ENCODE measurements around the gene LRRC26.

The LRRC26 gene

GRCh38 chr9:137169896-137170358 lies at the start of gene LRRC26:
Gene LRRC26, minus strand, starts transcription at chr9:137170051. Its CDS starts 108 bp downstream, at chr9:137169943.
- in situ Hi-C loops (cut with MboI; ENCODE audit: low sequenced_read_pairs) = no loop called here

- in situ Hi-C loops (cut with MboI; ENCODE audit: low sequenced_read_pairs) = no loop called here
Measured at GRCh38 chr9:137218754-137219271, 49.0 kb upstream of the LRRC26 start.

GRCh38 chr9:137218212-137218753 lies 48.4 kb upstream of the LRRC26 start:
- in situ Hi-C loops (cut with MboI; ENCODE audit: low sequenced_read_pairs) = no loop called here

GRCh38 chr9:137217276-137218211 lies 47.7 kb upstream of the LRRC26 start:
- in situ Hi-C loops (cut with MboI; ENCODE audit: low sequenced_read_pairs) = no loop called here

- in situ Hi-C loops (cut with MboI; ENCODE audit: low sequenced_read_pairs) = no loop called here
Measured at GRCh38 chr9:137216188-137216965, 46.5 kb upstream of the LRRC26 start.

GRCh38 chr9:137215196-137215986 lies 45.5 kb upstream of the LRRC26 start:
- in situ Hi-C loops (cut with MboI; ENCODE audit: low sequenced_read_pairs) = no loop called here

- in situ Hi-C loops (cut with MboI; ENCODE audit: low sequenced_read_pairs) = no loop called here
Measured at GRCh38 chr9:137214620-137215019, 44.8 kb upstream of the LRRC26 start.

GRCh38 chr9:137213160-137214060 lies 43.6 kb upstream of the LRRC26 start:
- in situ Hi-C loops (cut with MboI; ENCODE audit: low sequenced_read_pairs) = no loop called here

GRCh38 chr9:137212520-137212919 lies 42.7 kb upstream of the LRRC26 start:
- in situ Hi-C loops (cut with MboI; ENCODE audit: low sequenced_read_pairs) = no loop called here

GRCh38 chr9:137211532-137211931 lies 41.7 kb upstream of the LRRC26 start:
- in situ Hi-C loops (cut with MboI; ENCODE audit: low sequenced_read_pairs) = no loop called here

GRCh38 chr9:137206602-137207001 lies 36.8 kb upstream of the LRRC26 start:
- in situ Hi-C loops (cut with MboI; ENCODE audit: low sequenced_read_pairs) = no loop called here

- in situ Hi-C loops (cut with MboI; ENCODE audit: low sequenced_read_pairs) = no loop called here
Measured at GRCh38 chr9:137205126-137206069, 35.5 kb upstream of the LRRC26 start, which contains the start of the genes NDOR1 and TMEM203. Gene NDOR1, plus strand, starts transcription at chr9:137205700. Its CDS starts 78 bp downstream, at chr9:137205778. Gene TMEM203, minus strand, starts transcription at chr9:137205648. Its CDS starts 234 bp downstream, at chr9:137205414.

- in situ Hi-C loops (cut with MboI; ENCODE audit: low sequenced_read_pairs) = no loop called here
Measured at GRCh38 chr9:137204731-137205125, 34.9 kb upstream of the LRRC26 start.

- in situ Hi-C loops (cut with MboI; ENCODE audit: low sequenced_read_pairs) = no loop called here
Measured at GRCh38 chr9:137202966-137203365, 33.1 kb upstream of the LRRC26 start.

- in situ Hi-C loops (cut with MboI; ENCODE audit: low sequenced_read_pairs) = no loop called here
Measured at GRCh38 chr9:137201205-137201868, 31.5 kb upstream of the LRRC26 start.

GRCh38 chr9:137200311-137201204 lies 30.7 kb upstream of the LRRC26 start, which contains the start of gene TPRN:
Gene TPRN, minus strand, starts transcription at chr9:137200741. Its CDS starts 30 bp downstream, at chr9:137200711.
- in situ Hi-C loops (cut with MboI; ENCODE audit: low sequenced_read_pairs) = no loop called here
